Ascending aorta (tissue), 2 donors: Measurements from ENCODE around the gene SCYL1. TPM values are rescaled to one million over a fixed set of nuclear protein-coding genes. Genes with fewer than 3 reads are reported as not detected.

Source experiments
- DNase-seq, 2 donors: peaks; one replicate each; pipeline ENCODE4 v3.0.0-alpha.2; 2019; ENCODE audit warnings: low spot score in 2 of 2
- H3K27ac ChIP-seq, 2 donors: fragments of 200-600 bp; sonication (generic); one replicate each; pipeline ENCODE4 v1.5.1; 2016 to 2017; ENCODE audit warnings: mild to moderate bottlenecking in 1 of 2
- H3K27me3 ChIP-seq: fragments of 200-600 bp; sonication (generic); one replicate; pipeline ENCODE4 v1.5.1; 2017
- H3K36me3 ChIP-seq, 2 donors: fragments of 200-600 bp; sonication (generic); one replicate each; pipeline ENCODE4 v1.5.1; 2016
- H3K4me1 ChIP-seq, 2 donors: fragments of 200-600 bp; sonication (generic); one replicate each; pipeline ENCODE4 v1.5.1; 2016 to 2017; ENCODE audit warnings: mild to moderate bottlenecking in 1 of 2
- H3K4me3 ChIP-seq, 2 donors: fragments of 200-600 bp; sonication (generic); one replicate each; pipeline ENCODE4 v1.5.1; 2016 to 2017; ENCODE audit warnings: mild to moderate bottlenecking in 1 of 2
- H3K9me3 ChIP-seq, 2 donors: fragments of 200-600 bp; sonication (generic); one replicate each; pipeline ENCODE4 v1.5.1; 2016
- intact Hi-C: fragments of 100-400 bp; cut with DNase I; formaldehyde crosslinking; loops from one replicate; pipeline ENCODE4 v1.15.1; 2023
- total RNA-seq: library from RNA; depleted of rRNA; stranded (reverse); fragments of >200 nt; gene quantifications from one replicate; pipeline ENCODE4 v1.1.0, GENCODE V29; 2016
- TF ChIP-seq, protein P1 (sequence below), 3 experiments: fragments of 200-600 bp in 2 of 3; fragments of 450-650 bp in 1 of 3; sonication (generic) in 2 of 3; IDR thresholded peaks; one replicate each; pipeline ENCODE4 v1.5.1; 2016 to 2019; ENCODE audit warnings: antibody characterized with exemption in 3 of 3, mild to moderate bottlenecking in 1 of 3, moderate library complexity in 1 of 3

Gene SCYL1
- total RNA-seq, 1 donor from 2014 or later = 220 TPM

DNA sequence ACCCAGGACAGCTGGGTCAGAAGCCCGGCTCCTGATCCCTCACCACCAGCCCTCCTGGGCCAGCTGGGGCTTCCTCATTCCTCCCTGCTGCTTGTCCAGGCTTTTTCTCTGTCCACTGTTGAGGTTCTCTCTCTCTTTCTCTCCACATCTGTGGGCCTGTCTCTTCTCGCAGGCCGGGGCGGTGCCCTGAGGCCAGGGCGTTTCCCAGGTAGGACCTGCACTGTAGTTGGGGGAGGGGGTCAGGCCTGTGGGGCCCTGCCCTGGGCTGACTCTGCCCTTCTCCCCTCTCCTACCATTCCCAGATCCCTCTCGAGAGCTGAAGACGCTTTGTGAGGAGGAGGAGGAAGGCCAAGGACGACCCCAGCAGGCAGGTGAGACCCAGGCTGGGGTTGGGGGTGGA is 55.9 kb downstream of the SCYL1 start:
- no peak for DNase-seq
- peaks cover 7 to 15% of the 10 kb centered on the region in 2 donors for H3K4me1 ChIP-seq
- H3K27ac ChIP-seq = peak overlapping the region; percentile 38 to 69
- H3K4me3 ChIP-seq = no peak overlapping the region
- no peaks in the 10 kb centered on the region for H3K9me3 ChIP-seq
- TF ChIP-seq, protein P1, sequence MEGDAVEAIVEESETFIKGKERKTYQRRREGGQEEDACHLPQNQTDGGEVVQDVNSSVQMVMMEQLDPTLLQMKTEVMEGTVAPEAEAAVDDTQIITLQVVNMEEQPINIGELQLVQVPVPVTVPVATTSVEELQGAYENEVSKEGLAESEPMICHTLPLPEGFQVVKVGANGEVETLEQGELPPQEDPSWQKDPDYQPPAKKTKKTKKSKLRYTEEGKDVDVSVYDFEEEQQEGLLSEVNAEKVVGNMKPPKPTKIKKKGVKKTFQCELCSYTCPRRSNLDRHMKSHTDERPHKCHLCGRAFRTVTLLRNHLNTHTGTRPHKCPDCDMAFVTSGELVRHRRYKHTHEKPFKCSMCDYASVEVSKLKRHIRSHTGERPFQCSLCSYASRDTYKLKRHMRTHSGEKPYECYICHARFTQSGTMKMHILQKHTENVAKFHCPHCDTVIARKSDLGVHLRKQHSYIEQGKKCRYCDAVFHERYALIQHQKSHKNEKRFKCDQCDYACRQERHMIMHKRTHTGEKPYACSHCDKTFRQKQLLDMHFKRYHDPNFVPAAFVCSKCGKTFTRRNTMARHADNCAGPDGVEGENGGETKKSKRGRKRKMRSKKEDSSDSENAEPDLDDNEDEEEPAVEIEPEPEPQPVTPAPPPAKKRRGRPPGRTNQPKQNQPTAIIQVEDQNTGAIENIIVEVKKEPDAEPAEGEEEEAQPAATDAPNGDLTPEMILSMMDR (IDR thresholded peaks at IDR 0.05) = no peak
- no peaks in the 10 kb centered on the region for H3K27me3 ChIP-seq
- H3K36me3 ChIP-seq = peaks cover 68 to 69% of the 10 kb centered on the region in 2 donors
- intact Hi-C loops = no loop called here

DNA sequence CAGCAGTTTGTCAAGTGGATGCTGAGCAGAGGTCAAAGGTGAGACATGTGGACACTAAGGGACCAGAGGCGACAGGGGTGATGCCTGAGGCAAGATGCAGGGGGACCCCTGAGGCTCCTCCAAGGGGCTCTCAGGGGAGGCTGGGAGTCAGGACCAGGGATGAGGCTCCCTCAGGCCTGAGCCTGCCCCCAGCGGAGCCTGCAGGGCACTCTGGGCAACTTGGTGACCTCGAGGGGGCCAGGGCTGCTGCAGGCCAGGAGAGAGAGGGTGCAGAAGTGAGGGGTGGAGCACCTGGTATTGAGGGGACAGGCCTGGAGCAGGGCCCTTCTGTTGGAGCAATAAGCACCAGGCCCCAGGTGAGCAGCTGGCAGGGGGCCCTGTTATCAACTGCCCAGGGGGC is 57.0 kb downstream of the SCYL1 start:
- intact Hi-C loops = no loop called here
- Histone ChIP-seq H3K4me3 (no peak overlapping the region), H3K36me3 (peaks cover 74 to 81% of the 10 kb centered on the region in 2 donors), H3K4me1 (peaks cover 14 to 27% of the 10 kb centered on the region in 2 donors), H3K9me3 (no peaks in the 10 kb centered on the region), H3K27me3 (no peaks in the 10 kb centered on the region), H3K27ac (peak overlapping the region; percentile 42 to 69)
- TF ChIP-seq, protein P1 (IDR thresholded peaks at IDR 0.05) = no peak
- DNase-seq = no peak

DNA sequence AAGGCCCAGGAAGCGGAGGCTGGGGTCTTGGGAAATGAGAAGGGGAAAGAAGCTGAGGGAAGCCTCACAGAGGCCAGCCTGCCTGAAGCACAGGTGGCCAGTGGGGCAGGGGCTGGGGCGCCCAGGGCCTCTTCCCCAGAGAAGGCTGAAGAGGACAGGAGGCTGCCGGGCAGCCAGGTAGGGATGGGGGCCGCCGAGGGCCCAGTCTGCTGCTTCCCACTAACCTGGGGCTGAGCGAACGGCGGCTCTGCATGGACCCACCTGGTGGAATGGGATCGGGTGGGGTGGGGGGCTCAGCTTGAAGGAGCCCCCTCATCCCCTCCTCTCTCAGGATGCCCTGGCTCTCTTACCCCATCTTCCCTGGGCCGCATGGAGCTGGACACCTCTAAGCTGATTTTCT is 58.7 kb downstream of the SCYL1 start:
- H3K27me3 ChIP-seq = no peaks in the 10 kb centered on the region
- TF ChIP-seq, protein P1 (IDR thresholded peaks at IDR 0.05) = no peak
- no peaks in the 10 kb centered on the region for H3K9me3 ChIP-seq
- H3K4me1 ChIP-seq = peaks cover 20 to 32% of the 10 kb centered on the region in 2 donors
- no peak for DNase-seq
- H3K4me3 ChIP-seq = no peak overlapping the region
- intact Hi-C loops = no loop called here
- H3K27ac ChIP-seq = peak overlapping the region in 1 of 2 donors; percentile 3
- peaks cover 75 to 82% of the 10 kb centered on the region in 2 donors for H3K36me3 ChIP-seq

DNA sequence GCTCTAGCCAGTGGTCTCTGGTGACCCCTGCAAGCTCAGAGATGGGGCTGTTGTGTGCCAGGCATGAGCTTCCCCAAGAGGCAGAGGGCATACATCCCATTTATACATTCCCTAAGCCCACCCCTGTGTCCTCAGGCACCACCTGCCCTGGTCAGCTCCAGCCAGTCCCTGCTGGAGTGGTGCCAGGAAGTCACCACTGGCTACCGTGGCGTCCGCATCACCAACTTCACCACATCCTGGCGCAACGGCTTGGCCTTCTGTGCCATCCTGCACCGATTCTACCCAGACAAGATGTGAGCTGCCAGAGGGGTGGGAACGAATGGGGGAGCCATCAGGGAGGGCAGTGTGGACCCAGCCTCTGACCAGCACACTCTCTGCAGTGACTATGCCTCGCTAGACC is 59.2 kb downstream of the SCYL1 start:
- Histone ChIP-seq H3K4me1 (peaks cover 22 to 30% of the 10 kb centered on the region in 2 donors), H3K36me3 (peaks cover 70 to 81% of the 10 kb centered on the region in 2 donors), H3K27ac (peak overlapping the region; percentile 3 to 42), H3K27me3 (no peaks in the 10 kb centered on the region), H3K4me3 (no peak overlapping the region), H3K9me3 (no peaks in the 10 kb centered on the region)
- intact Hi-C loops = no loop called here
- TF ChIP-seq, protein P1 (IDR thresholded peaks at IDR 0.05) = no peak
- no peak for DNase-seq

DNA sequence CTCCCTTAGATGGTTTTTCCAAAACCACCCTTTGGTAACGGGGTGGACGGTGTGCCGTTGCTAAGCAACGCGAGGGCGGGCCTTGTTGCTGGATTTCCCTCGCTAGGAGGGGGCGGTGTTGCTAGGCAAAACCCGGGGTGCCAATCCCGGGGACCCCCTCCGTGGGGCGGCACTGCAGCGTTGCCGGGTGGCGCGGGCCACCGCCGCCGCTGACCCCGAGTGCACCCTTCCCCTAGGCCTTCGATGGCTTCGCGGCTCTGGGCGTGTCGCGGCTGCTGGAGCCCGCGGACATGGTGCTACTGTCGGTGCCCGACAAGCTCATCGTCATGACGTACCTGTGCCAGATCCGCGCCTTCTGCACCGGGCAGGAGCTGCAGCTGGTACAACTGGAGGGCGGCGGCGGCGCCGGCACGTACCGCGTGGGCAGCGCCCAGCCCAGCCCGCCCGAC is 59.9 kb downstream of the SCYL1 start:
- peaks cover 69 to 80% of the 10 kb centered on the region in 2 donors for H3K36me3 ChIP-seq
- H3K4me1 ChIP-seq = peaks cover 22 to 30% of the 10 kb centered on the region in 2 donors
- intact Hi-C loops = no loop called here
- H3K27me3 ChIP-seq = no peaks in the 10 kb centered on the region
- H3K4me3 ChIP-seq = no peak overlapping the region
- no peak overlapping the region for H3K27ac ChIP-seq
- TF ChIP-seq, protein P1 (IDR thresholded peaks at IDR 0.05) = no peak
- no peak for DNase-seq
- H3K9me3 ChIP-seq = no peaks in the 10 kb centered on the region
